Type B pancreatic cell (in vitro differentiated cells): ENCODE measurements around the gene GPRC6A. TPM values are rescaled to one million over a fixed set of nuclear protein-coding genes. Genes with fewer than 3 reads are reported as not detected.

Source experiments
- DNase-seq: peaks from one replicate; pipeline ENCODE4 v3.0.0; 2021; ENCODE audit warnings: mixed read lengths; ENCODE audit not compliant: unreplicated experiment; ENCODE audit errors: extremely low spot score
- H3K27ac Mint-ChIP-seq: 2 replicates; pipeline ENCODE4 v1.8.0; 2021; ENCODE audit warnings: mild to moderate bottlenecking, mixed read lengths
- H3K27me3 Mint-ChIP-seq: 2 replicates; pipeline ENCODE4 v1.8.0; 2021; ENCODE audit warnings: mixed read lengths
- H3K36me3 Mint-ChIP-seq: 2 replicates; pipeline ENCODE4 v1.8.0; 2021; ENCODE audit warnings: mixed read lengths
- H3K4me1 Mint-ChIP-seq: one replicate; pipeline ENCODE4 v1.8.0; 2021; ENCODE audit warnings: mixed read lengths; ENCODE audit not compliant: unreplicated experiment
- H3K4me3 Mint-ChIP-seq: 2 replicates; pipeline ENCODE4 v1.8.0; 2021; ENCODE audit warnings: mild to moderate bottlenecking, mixed read lengths
- H3K9me3 Mint-ChIP-seq: 2 replicates; pipeline ENCODE4 v1.8.0; 2021; ENCODE audit warnings: mixed read lengths
- total RNA-seq: library from RNA; stranded (reverse); gene quantifications from 2 replicates; pipeline ENCODE4 v1.2.1, GENCODE V29; 2021; ENCODE audit warnings: low replicate concordance
- TF ChIP-seq, protein P1 (sequence below): fragments of 200-600 bp; sonication (generic); conservative IDR thresholded peaks from 2 replicates; pipeline ENCODE4 v1.5.0; 2021; ENCODE audit warnings: antibody characterized with exemption, mild to moderate bottlenecking

The GPRC6A gene
- total RNA-seq, 1 donor from 2014 or later, result 0.12 TPM

DNA sequence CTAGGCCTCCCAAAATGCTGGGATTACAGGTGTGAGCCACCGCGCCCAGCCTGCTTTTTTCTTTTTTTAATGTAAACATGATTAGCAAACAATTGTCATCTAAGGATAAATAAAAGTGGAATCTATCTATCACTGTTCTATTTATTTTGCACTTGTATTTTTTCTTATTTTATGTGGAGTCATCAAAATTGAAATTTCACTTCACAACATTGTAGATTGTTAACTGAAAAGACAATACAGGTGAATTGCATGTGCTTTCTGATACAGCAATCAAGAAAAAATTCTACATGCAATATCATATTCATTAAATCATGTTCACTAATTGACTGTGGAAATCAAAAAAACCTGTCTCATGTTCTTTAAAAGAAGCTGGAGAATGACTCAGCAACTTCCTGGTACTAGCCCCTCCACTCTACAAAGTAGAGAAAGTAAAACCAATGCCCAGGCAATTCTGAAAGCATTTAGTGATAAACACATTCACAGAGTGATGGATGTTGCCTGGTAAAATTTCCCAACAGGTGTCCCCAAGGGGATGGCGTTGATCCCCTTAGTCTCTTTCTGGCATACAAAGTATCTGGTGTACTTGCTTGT lies 37.5 kb upstream of the GPRC6A start:
- DNase-seq, result no peak
- no peaks in the 10 kb centered on the region for H3K4me1 Mint-ChIP-seq
- H3K9me3 Mint-ChIP-seq, result no peaks in the 10 kb centered on the region
- H3K4me3 Mint-ChIP-seq, result no peak overlapping the region
- H3K36me3 Mint-ChIP-seq, result no peaks in the 10 kb centered on the region
- TF ChIP-seq, protein P1, sequence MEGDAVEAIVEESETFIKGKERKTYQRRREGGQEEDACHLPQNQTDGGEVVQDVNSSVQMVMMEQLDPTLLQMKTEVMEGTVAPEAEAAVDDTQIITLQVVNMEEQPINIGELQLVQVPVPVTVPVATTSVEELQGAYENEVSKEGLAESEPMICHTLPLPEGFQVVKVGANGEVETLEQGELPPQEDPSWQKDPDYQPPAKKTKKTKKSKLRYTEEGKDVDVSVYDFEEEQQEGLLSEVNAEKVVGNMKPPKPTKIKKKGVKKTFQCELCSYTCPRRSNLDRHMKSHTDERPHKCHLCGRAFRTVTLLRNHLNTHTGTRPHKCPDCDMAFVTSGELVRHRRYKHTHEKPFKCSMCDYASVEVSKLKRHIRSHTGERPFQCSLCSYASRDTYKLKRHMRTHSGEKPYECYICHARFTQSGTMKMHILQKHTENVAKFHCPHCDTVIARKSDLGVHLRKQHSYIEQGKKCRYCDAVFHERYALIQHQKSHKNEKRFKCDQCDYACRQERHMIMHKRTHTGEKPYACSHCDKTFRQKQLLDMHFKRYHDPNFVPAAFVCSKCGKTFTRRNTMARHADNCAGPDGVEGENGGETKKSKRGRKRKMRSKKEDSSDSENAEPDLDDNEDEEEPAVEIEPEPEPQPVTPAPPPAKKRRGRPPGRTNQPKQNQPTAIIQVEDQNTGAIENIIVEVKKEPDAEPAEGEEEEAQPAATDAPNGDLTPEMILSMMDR, result no peak
- H3K27ac Mint-ChIP-seq, result no peak overlapping the region
- H3K27me3 Mint-ChIP-seq, result no peaks in the 10 kb centered on the region

DNA sequence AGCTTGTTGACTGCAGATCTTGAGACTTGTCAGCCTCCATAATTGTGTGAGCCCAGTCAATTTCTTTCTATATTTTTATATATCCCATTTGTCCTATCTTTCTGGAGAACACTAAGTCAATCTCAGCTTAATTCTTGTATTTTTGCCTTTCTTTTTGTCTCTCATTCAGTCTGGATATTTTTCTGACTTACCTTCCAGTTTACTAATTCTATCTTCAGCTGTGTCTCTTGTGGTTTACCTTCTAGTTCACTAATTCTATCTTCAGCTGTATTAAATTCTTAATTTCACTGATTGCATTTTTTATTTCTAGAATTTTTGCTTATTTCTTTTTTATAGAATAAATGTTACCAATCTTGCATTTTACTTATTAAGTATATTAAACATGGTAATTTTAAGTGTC lies 30.4 kb upstream of the GPRC6A start:
- no peaks in the 10 kb centered on the region for H3K36me3 Mint-ChIP-seq
- peaks cover 7% of the 10 kb centered on the region for H3K9me3 Mint-ChIP-seq
- no peak overlapping the region for H3K27ac Mint-ChIP-seq
- no peak overlapping the region for H3K4me3 Mint-ChIP-seq
- no peak for DNase-seq
- H3K4me1 Mint-ChIP-seq, result no peaks in the 10 kb centered on the region
- no peaks in the 10 kb centered on the region for H3K27me3 Mint-ChIP-seq
- TF ChIP-seq, protein P1, result no peak

DNA sequence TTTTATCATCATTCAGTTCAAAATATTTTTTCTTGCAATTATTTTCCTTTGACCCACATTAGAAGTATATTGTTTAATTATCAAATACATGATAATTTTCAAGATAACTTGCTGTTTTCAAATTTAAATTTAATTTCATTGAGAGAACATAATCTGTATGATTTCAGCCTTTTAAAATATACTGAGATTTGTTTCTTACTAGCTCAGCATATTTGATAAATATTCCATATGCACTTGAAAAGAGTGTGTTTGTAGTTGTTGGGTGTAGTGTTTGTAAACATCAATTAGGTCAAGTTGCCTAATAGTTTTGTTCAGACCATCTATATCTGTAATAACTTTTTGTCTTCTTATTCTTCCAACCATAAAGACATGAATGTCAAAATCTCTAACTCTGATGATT lies 29.2 kb upstream of the GPRC6A start:
- no peaks in the 10 kb centered on the region for H3K4me1 Mint-ChIP-seq
- no peak overlapping the region for H3K27ac Mint-ChIP-seq
- H3K4me3 Mint-ChIP-seq, result no peak overlapping the region
- H3K36me3 Mint-ChIP-seq, result no peaks in the 10 kb centered on the region
- peaks cover 7% of the 10 kb centered on the region for H3K9me3 Mint-ChIP-seq
- DNase-seq, result no peak
- H3K27me3 Mint-ChIP-seq, result no peaks in the 10 kb centered on the region
- TF ChIP-seq, protein P1, result no peak

DNA sequence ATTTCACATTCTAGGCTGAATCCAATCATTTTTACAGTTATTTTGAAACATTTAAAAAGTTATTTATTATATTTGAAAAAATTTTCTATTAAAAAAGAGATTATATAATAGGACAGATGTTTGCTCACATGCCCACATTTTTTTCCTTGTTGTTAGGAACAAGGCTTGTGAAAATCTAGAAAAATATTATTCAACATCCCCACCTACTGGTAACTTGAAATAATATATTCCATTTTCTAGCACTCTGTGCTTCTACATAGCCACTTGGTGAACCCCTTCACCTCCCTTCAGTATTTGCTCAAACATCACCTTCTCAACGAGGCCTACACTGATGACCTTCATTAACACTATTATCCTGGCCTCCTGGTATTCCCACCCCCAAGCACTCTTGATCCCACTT lies 18.3 kb upstream of the GPRC6A start:
- TF ChIP-seq, protein P1, result peak; percentile 64
- no peak for DNase-seq

DNA sequence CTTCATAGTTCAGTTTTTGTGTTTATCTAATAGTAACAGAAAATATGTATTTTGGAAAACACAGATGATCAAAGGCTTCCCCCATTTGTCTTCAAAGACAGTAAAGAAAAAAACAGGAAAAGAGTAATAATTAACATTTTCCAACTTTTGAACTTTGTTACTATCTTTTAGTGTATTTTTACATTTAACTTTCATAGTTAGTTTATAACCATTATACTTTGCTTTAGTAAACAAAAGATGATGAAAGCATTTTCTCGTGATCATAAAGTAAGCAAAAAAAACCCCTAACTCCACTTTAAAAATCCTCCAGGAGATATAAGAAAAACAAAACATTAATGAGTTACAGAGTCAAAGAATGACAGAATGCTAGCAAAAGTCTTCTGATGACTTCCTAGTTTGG lies 13.6 kb upstream of the GPRC6A start:
- TF ChIP-seq, protein P1, result no peak
- Mint-ChIP-seq H3K4me3 (no peak overlapping the region), H3K27ac (no peak overlapping the region), H3K36me3 (no peaks in the 10 kb centered on the region), H3K27me3 (no peaks in the 10 kb centered on the region), H3K9me3 (no peaks in the 10 kb centered on the region), H3K4me1 (no peaks in the 10 kb centered on the region)
- no peak for DNase-seq

More for the DNA sequence above, 18.3 kb upstream of the GPRC6A start:
- Mint-ChIP-seq H3K4me1 (no peaks in the 10 kb centered on the region), H3K36me3 (no peaks in the 10 kb centered on the region), H3K9me3 (no peaks in the 10 kb centered on the region), H3K27me3 (no peaks in the 10 kb centered on the region), H3K4me3 (no peak overlapping the region), H3K27ac (no peak overlapping the region)

DNA sequence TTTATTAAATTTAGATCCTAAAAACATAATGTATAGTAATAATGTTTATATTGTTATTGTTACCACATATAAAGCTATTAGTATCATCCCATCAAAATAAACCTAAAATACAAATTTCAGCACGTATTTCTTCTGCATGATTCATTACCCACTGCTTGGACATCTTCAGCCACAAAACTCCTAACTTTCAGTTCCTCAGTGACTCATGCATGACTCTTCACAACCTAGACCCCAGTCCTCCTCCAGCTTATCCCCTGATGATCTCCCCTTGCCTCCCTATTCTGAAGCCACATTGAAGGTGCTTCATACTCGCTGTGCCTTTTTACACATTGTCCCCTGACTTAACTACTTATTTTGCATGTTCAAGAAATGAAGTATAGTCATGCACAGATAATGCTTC lies 11.2 kb upstream of the GPRC6A start:
- Mint-ChIP-seq H3K27ac (no peak overlapping the region), H3K9me3 (no peaks in the 10 kb centered on the region), H3K27me3 (no peaks in the 10 kb centered on the region), H3K4me3 (no peak overlapping the region), H3K36me3 (no peaks in the 10 kb centered on the region), H3K4me1 (no peaks in the 10 kb centered on the region)
- DNase-seq, result no peak
- TF ChIP-seq, protein P1, result no peak
